Measurements from ENCODE around the gene TRIP13. TPM values are rescaled to one million over a fixed set of nuclear protein-coding genes. Genes with fewer than 3 reads are reported as not detected.

Gene TRIP13
- polyA plus RNA-seq, 3 donors, result 0.24 to 1.2 TPM; not detected in 1

GRCh38 chr5:949275-949543, 56.5 kb downstream of the TRIP13 start:
- Mint-ChIP-seq H3K27ac (no peak overlapping the region), H3K27me3 (ENCODE audit: low read depth in 3 of 3) (peaks cover 18 to 22% (median 22%) of the 10 kb centered on the region in 3 donors), H3K36me3 (no peaks in the 10 kb centered on the region), H3K4me1 (no peaks in the 10 kb centered on the region), H3K9me3 (peaks cover 0 to 7% (median 2%) of the 10 kb centered on the region in 7 donors), H3K4me3 (no peak overlapping the region)
- Histone ChIP-seq H3K27me3 (ENCODE audit: control insufficient read depth in 2 of 2, insufficient read depth in 2 of 2, low read length in 2 of 2) (peaks cover 0 to 4% of the 10 kb centered on the region in 2 donors), H3K36me3 (replicated peaks in 1 of 2; ENCODE audit: control insufficient read depth in 1 of 2, insufficient read depth in 2 of 2, low read length in 2 of 2) (no peaks in the 10 kb centered on the region), H2AFZ (ENCODE audit: insufficient read depth, low read depth, low read length, poor library complexity, severe bottlenecking) (no peak overlapping the region), H3K4me1 (ENCODE audit: control insufficient read depth in 1 of 2, insufficient read depth in 2 of 2, low read length in 2 of 2) (no peaks in the 10 kb centered on the region), H3K4me2 (replicated peaks; ENCODE audit: extremely low read depth, low read length, poor library complexity, severe bottlenecking) (no peak overlapping the region), H3K9me3 (replicated peaks in 1 of 2; ENCODE audit: control insufficient read depth in 1 of 2, insufficient read depth in 1 of 2, low read length in 2 of 2) (peaks cover 0 to 4% of the 10 kb centered on the region in 2 donors), H3K27ac (ENCODE audit: low read depth in 1 of 2, low read length in 2 of 2) (no peak overlapping the region), H3K79me2 (ENCODE audit: insufficient read depth, low read length) (no peaks in the 10 kb centered on the region), H3K4me3 (replicated peaks in 1 of 3; ENCODE audit: low read depth in 2 of 3, low read length in 3 of 3) (no peak overlapping the region), H4K20me1 (ENCODE audit: insufficient read depth, low read length) (no peaks in the 10 kb centered on the region), H3K9ac (ENCODE audit: insufficient read depth, low read length, poor library complexity, severe bottlenecking) (no peak overlapping the region)
- no peak for TF ChIP-seq CTCF (IDR thresholded peaks at IDR 0.05)
- 98% methylated on average over 4 of the region's 5 CpGs for WGBS (ENCODE audit: insufficient coverage)
- intact Hi-C loops (cut with micrococcal nuclease), result no loop called here
- DNase-seq, result no peak

- DNase-seq, result no peak
- no peaks in the 10 kb centered on the region for H3K4me1 ChIP-seq (ENCODE audit: control insufficient read depth in 1 of 2, insufficient read depth in 2 of 2, low read length in 2 of 2)
- Mint-ChIP-seq H3K4me3 (no peak overlapping the region), H3K27me3 (ENCODE audit: low read depth in 3 of 3) (peaks cover 16 to 23% (median 20%) of the 10 kb centered on the region in 3 donors), H3K4me1 (no peaks in the 10 kb centered on the region), H3K9me3 (peaks cover 0 to 7% (median 2%) of the 10 kb centered on the region in 7 donors), H3K27ac (no peak overlapping the region), H3K36me3 (no peaks in the 10 kb centered on the region)
- WGBS (ENCODE audit: insufficient coverage), result 100% methylated on average over 2 of the region's 17 CpGs
- no peaks in the 10 kb centered on the region for H4K20me1 ChIP-seq (ENCODE audit: insufficient read depth, low read length)
- H3K4me2 ChIP-seq (replicated peaks; ENCODE audit: extremely low read depth, low read length, poor library complexity, severe bottlenecking), result no peak overlapping the region
- H3K79me2 ChIP-seq (ENCODE audit: insufficient read depth, low read length), result no peaks in the 10 kb centered on the region
- peaks cover 0 to 4% of the 10 kb centered on the region in 2 donors for H3K9me3 ChIP-seq (replicated peaks in 1 of 2; ENCODE audit: control insufficient read depth in 1 of 2, insufficient read depth in 1 of 2, low read length in 2 of 2)
- no peaks in the 10 kb centered on the region for H3K36me3 ChIP-seq (replicated peaks in 1 of 2; ENCODE audit: control insufficient read depth in 1 of 2, insufficient read depth in 2 of 2, low read length in 2 of 2)
- intact Hi-C loops (cut with micrococcal nuclease), result no loop called here
- H3K9ac ChIP-seq (ENCODE audit: insufficient read depth, low read length, poor library complexity, severe bottlenecking), result no peak overlapping the region
- H2AFZ ChIP-seq (ENCODE audit: insufficient read depth, low read depth, low read length, poor library complexity, severe bottlenecking), result no peak overlapping the region
- peaks cover 0 to 4% of the 10 kb centered on the region in 2 donors for H3K27me3 ChIP-seq (ENCODE audit: control insufficient read depth in 2 of 2, insufficient read depth in 2 of 2, low read length in 2 of 2)
- H3K27ac ChIP-seq (ENCODE audit: low read depth in 1 of 2, low read length in 2 of 2), result no peak overlapping the region
- H3K4me3 ChIP-seq (replicated peaks in 1 of 3; ENCODE audit: low read depth in 2 of 3, low read length in 3 of 3), result no peak overlapping the region
- no peak for TF ChIP-seq CTCF (IDR thresholded peaks at IDR 0.05)
Observed at GRCh38 chr5:949815-950560, 57.3 kb downstream of the TRIP13 start.
